Measurements from ENCODE around the gene GPNMB. TPM values are rescaled to one million over a fixed set of nuclear protein-coding genes. Genes with fewer than 3 reads are reported as not detected.
A peak's percentile ranks its signal among the peaks of the same experiment; 100 is the strongest.
"Not testable (repeated sequence)": the region's sequence is repeated elsewhere in the genome, so short reads cannot be mapped to it uniquely, and the experiment has no call there.

Gene GPNMB
- polyA plus RNA-seq, 4 donors, result 21.8 to 74.2 (median 30.8) TPM

- DNase-seq (ENCODE audit: low read depth in 4 of 4, low spot score in 3 of 4), result no peak
These were observed 51.7 kb downstream of the GPNMB start for GRCh38 chr7:23298141-23298881.

GRCh38 chr7:23298885-23299769 lies 52.6 kb downstream of the GPNMB start, which contains the start of gene MALSU1:
TSS of gene MALSU1 (plus strand) at chr7:23299339. CDS start at chr7:23299353, 14 bp downstream.
- DNase-seq (ENCODE audit: low read depth in 4 of 4, low spot score in 3 of 4), result peak; percentile 92 to 97 (median 95)

GRCh38 chr7:23299770-23300300 lies 53.3 kb downstream of the GPNMB start:
- no peak for DNase-seq (ENCODE audit: low read depth in 4 of 4, low spot score in 3 of 4)

GRCh38 chr7:23306936-23307521 lies 60.5 kb downstream of the GPNMB start:
- no peak for DNase-seq (ENCODE audit: low read depth in 4 of 4, low spot score in 3 of 4)

DNA sequence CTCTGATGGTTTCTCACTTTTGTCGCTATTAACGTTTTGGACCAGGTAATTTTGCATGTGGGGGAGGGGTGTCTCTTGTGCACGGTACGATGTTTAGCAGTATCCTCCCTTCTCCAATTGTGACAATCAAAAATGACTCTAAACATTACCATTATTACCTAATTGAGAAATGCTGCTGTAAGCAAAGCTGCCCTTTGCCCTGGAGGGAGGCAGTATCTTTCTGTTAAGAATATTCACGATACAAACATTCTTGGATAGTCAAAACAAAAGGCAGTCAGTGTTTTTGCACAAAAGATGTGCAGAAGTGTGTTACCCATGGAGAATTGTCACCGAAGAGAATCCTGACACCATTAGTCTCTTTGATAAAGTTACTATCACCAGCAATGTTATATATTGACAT lies 62.2 kb downstream of the GPNMB start:
- no peak for DNase-seq (ENCODE audit: low read depth in 4 of 4, low spot score in 3 of 4)

DNA sequence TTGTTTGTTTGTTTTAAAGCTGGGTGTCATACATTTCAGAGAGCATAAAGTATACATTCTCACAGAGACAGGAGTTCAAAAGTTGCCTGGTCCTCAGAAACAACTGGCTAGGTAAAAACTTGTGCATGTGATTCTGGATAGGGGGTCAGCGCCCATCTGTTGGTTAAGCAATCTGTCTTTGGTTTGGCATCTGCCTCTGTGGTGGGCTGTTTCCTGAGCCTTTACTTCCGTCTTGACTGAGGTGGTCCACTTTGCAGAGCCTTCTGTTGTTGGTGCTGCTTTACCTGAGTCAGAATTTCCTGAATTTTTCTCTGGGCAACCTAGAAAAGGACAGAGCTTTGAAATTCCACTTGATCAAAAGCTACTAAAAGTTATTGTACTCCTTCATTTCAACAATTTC lies 65.6 kb downstream of the GPNMB start:
- not testable (repeated sequence) for DNase-seq (ENCODE audit: low read depth in 4 of 4, low spot score in 3 of 4)

DNA sequence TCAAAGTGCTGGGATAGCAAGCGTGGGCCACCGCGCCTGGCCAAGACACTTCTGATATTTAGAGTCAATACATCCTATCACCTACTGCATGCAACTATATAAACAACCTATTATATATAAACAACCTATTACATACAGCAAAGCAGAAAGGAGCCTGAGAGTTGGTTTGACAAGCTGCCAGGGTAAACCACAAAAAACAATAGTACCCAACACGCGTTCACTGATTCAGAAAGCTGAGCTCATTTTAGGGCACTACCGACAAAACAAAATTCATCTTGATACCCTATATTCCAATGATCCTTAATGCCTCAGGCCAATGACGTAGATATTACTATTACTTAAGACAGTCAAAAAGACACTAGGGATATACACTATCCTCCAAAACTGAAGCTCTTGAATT lies 68.8 kb downstream of the GPNMB start:
- DNase-seq (ENCODE audit: low read depth in 4 of 4, low spot score in 3 of 4), result no peak

Other genes with a start within 250 kb of the GPNMB start
- gene HYCC1, start 232.6 kb upstream of the GPNMB start, polyA plus RNA-seq (ENCODE audit: insufficient read length in 4 of 4), result 10 to 100 TPM; 19.1 to 32.3 (median 26.4) TPM
- gene KLHL7, start 141.0 kb upstream of the GPNMB start, polyA plus RNA-seq (ENCODE audit: insufficient read length in 4 of 4), result 10 to 100 TPM; 49.1 to 54.4 (median 50.3) TPM
- 10 to 100 TPM; 55.8 to 85.1 (median 61.5) TPM for gene NUP42, start 64.7 kb upstream of the GPNMB start, polyA plus RNA-seq (ENCODE audit: insufficient read length in 4 of 4)
- 10 to 100 TPM; 43.3 to 56.8 (median 48.2) TPM for gene MALSU1, start 52.6 kb downstream of the GPNMB start, polyA plus RNA-seq (ENCODE audit: insufficient read length in 4 of 4)
- 10 to 100 TPM; 22.0 to 70.5 (median 64.0) TPM for gene IGF2BP3, start 223.7 kb downstream of the GPNMB start, polyA plus RNA-seq (ENCODE audit: insufficient read length in 4 of 4)

Data from left renal pelvis (tissue), 4 donors.